HG02884 (cell line): ENCODE measurements around the gene TBL3.
A peak's percentile ranks its signal among the peaks of the same experiment; 100 is the strongest.
"Not testable (repeated sequence)": the region's sequence is repeated elsewhere in the genome, so short reads cannot be mapped to it uniquely, and the experiment has no call there.

ENCODE experiments used
- ATAC-seq: cut with Tn5 transposase; IDR thresholded peaks from one replicate; pipeline ENCODE4 v1.9.1; 2021; ENCODE audit warnings: mild to moderate bottlenecking, moderate library complexity; ENCODE audit not compliant: unreplicated experiment

Gene TBL3

DNA sequence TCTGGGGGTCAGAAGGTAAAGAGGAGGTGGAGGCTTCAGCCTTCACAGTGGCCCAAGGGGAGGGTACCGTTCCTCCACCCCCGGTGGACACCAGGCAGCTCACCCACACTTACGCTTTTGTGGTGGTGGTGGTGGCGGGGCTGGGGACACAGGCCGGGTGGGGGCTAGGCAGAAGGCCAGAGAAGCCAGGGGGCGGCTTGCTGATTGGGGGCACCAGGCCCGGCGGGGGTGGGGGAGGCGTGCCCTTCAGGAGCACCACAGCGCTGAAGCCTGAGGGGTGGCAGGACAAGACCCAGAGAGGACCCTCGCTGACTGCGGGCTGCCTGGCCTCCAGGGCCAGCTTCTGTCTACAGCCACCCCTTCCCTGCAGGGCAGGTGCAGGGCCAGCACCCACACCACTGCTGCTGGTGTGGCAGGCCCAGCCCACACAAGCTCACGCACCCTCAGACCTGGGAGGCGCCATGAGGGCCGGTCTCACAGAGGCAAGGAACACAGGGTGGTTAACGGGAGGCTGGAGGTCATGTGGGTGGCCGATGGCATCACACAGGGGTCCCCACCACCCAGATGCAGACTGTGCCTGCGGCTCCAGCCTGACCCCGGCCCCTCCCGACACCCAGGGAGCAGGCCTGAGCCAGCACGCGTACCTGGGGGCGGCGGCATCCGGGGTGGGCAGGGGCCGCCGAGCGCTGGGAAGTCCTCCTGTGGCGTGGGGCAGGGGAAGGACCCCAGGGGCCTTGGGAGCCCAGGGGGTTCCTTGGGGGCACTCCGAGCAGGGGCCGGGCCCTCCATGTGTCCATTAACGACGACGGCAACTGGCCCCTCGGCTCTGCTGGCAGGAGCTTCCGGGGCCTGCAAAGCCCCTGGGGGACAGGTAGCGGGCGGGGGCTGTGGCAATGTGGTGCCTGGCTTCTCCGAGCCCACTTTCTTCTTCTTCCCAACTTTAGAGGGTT, 27.3 kb downstream of the TBL3 start:
- ATAC-seq: no peak

DNA sequence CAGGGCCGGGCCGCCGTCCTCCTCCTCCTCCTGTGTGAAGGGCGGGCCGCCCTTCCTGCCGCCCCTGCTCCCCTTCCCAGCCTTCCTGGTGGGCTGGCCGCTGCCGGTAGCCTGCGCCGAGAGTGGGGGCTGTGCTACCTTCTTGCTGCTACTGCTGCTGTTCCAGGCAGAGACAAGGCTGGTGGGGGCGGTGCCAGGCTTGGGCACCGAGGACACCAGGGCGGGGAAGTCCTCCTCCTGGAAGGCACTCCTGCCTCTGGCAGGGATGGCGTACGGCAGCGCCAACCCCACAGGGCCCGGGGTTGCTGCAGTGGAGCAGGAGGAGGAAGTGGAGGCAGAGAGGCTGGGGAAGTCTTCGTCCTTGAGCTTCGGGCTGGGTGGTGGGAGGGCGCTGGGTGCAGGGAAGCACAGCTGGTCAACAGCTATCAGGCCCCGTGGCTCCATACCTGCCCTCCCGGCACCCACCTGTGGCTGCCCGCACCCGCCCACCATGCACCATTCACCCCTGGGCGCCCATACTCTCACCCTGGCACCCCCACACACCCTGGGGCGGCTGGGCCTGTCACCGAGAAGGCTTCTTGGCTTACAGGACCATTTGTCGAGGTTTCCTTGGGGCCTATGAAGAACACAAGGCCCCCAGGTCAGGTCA, 28.1 kb downstream of the TBL3 start:
- no peak for ATAC-seq

DNA sequence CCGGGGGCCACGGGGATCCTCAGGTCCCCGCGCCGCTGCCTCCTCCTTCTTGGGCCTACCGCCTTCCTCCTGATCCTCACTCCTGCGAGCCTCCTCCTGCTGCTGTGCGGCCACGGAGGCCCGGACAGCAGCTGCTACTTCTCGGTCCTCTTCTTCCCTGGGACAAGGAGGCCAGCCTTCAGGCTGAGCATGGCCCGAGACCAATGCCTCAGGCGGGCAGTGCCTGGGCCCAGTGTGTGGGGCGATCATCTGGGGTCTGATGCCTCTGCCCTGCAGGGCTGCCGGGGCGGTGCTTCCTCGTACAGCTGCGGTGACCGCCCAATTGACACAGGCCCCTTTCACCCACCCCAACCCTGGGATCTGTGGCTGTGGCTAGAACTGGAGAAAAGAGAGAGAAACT, 29.2 kb downstream of the TBL3 start:
- no peak for ATAC-seq

DNA sequence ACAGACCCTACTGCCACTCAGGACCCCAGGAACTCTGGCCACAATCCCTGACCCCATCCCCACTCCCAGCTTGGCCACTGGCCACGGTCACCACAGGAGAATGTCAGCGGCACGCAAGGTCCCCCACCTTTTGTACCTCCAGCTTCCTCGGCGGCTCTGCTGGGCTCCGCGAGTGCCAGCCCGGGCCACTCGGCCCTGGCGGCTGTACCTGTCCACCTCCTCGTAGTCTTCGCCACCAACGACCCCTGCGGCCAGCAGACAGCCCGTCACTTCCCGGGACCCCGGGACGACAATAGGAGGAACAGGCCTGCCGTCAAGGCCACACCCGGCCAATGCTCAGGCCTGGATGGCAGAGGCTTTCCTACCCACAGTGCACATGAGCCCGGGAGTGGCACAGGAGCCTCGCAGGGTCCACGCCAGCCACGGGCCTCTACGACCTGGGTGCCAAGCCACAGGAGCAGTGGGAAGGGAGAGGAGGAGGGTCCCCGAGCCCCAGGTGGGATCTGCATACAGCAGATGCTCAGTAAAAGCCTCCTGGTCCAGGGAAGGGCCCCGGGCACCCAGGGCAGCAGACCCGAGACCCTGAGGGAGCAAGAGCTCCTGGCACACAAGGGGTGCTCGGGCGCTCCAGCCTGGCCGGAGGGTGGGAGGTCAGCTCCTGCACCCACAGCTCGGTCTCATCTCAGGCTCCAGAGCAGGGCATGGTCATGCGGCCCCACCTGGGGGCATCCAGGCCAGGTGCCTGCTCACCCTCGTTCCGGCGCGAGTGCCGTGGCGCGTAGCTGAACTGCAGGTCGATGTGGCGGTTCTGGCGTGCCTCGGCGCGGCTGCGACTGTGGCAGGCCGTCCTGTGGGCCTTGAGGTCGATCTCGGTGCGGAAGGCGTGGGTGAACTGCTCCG, 29.9 kb downstream of the TBL3 start:
- no peak for ATAC-seq

DNA sequence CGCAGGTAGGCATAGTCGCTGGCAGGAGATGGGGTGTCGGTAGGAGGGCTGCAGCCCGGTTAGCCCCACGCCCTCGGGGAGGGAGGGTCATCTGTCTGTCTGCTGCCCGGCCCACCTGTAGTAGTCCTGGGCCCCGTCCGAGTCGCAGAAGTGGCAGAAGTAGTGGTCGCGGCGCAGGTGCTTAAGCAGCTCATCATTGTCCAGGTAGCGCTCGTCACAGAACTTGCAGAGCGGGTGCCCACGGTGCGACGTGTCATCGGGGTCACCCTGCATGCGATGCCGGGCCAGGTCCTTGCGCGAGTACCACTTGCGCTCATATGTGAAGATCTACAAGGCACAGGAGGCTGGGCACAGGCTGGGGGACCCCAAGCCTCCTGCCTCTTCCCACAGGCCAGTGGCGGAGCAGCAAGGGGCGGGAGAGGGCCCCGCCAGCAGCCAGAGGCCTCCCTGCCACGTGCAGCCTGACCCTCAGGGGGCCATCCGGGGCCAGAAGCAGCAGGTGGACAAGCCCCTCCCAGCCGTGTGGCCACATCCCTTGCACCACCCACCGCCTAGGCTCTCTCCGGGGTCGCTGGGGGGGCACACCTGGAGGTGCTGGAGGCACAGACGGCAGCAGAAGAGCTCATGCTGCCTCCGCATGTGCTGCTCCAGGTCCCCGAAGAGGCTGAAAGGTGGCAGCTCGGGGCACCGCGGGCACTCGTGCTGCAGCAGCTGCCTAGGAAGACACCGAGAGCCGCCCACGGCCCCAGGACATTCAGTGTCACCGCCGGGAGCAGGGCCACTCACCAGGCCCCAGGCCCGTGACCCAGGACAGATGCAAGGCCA, 30.8 kb downstream of the TBL3 start:
- ATAC-seq: no peak

DNA sequence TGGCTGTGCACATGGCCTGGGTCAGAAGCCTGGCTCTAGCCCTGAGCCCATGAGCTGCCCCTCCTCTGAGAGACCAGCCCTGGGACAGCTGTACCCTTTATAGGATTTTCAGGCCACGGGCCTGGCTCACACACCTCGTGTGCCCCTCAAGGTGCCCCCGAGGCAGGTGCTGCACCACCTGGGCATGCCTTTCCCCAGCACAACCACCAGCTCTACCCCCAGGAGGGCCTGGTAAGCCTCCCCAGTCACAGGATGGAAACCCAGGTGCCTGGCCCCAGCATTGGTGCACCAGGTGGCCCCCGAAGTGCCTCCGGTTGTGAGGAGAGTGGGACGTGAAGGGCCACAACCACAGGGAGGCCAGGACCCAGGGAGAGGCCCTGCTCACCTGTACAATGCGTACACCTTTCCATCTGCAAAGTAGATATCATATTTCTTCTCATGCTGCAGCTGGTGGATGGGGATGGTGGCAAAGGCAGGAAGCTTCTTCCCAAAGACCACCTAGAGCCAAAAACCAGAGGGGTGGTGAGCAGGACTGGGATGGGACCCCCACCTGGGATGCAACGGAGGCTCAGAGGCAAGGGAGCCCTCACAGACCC, 31.5 kb downstream of the TBL3 start:
- ATAC-seq: no peak

DNA sequence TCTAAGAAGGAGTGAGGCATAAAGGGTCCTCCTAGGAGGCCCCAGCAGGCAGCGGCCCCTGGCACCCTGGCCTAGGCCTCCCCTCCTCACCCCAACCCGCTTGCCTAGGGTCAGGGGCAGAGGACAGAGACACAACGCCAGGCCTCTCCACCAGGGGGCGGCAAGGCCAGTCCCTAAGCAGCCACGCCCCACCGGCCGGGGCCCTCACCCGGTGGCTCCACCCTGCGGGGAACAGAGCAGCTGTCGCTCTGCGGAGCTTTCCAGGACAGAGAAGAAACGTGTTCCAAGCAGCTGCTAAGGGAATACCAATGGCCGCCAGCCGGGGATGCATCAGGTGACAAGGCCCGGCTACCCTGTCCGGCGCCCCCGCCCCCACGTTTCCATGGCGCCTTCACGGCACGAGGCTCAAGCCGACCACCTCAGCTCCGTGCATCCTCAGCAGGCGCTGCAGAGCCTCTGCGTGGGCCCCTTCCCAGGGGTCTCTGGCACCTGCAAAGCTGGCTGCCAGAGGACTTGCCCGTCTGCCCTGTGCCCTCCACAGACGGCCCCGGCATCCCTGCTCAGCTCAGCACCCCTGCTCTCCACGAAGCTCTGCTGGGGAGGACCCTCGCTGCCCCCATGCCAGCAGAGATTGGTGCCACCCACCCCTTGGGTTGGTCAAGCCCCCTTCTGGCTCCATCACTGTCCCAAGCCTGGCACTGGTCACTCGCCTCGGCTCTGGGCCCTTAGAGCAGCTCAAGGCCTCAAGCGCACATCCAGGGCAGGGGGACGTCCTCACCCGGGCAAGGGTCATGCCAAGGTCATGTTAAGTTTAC, 32.2 kb downstream of the TBL3 start:
- peak; percentile 66 for ATAC-seq

DNA sequence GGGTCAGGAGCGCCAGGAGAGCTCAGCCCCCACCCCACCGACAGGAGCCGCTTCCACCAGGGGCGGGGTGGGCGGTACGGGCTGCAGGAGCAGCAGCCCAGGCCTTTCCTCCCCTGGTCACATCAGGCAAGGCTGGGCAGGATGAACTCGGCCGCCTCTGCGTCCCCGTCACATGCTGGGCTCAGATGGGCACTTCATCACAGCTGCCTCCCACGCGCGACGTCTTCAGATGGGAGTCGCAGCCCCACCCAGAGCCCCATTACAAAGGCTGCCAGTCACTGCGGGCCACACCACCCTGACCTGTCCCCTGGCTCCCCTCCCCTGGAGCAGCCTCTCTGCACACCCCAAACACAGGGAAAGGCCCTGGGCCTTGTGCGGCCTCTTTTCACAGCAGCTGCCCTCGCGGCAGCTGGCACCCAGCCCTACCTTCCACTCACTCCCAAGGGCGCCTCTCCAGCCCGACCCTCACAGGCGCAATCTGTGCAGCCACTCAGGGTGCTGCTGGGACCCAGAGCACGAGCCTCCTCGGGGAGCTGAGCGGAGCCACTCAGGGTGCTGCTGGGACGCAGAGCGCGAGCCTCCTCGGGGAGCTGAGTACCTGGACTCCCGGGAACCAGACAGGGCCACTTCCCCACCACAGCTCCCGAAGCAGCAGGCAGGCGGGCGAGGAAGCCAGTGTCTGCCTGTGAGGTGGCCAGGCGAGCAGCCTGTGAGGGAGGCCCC, 33.1 kb downstream of the TBL3 start:
- no peak for ATAC-seq

DNA sequence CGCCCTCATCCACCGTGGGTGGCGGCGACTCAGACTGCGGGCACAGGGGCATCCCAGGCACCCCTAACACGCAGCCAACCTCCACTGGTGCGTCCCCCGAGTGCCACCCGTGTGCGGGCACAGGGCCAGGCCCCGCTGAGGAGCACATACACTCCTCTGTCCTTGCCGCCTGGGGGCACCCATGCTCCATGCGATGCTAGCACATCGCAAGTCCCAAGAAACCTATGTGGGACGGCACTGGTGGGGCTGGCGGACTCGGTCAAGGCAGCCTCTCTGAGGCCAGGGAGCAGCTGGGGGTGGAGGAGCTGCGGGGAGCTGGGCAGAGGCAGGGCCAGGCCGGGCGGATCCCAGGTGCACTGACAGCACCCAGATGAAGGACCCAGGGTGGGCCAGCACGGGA, 33.8 kb downstream of the TBL3 start:
- no peak for ATAC-seq

DNA sequence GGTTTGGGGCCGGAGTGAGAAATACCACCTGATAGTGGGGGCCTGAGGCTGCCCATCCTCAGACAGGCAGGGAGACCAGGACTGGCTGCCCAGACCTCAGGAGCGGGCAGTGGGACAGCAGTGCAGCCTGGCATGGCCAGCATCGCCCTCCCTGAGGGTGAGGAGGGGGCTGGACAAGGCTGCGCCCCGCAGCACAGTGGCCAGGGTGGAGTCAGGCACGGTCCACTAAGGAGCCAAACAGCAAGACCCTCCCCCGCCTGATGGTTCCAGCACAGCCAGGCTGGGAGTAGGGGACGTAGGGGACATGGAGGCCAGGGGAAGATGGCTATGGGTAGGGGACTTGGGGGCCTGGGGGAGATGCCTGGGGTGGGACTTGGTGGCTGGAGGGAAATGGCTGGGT, 34.5 kb downstream of the TBL3 start:
- ATAC-seq: no peak

DNA sequence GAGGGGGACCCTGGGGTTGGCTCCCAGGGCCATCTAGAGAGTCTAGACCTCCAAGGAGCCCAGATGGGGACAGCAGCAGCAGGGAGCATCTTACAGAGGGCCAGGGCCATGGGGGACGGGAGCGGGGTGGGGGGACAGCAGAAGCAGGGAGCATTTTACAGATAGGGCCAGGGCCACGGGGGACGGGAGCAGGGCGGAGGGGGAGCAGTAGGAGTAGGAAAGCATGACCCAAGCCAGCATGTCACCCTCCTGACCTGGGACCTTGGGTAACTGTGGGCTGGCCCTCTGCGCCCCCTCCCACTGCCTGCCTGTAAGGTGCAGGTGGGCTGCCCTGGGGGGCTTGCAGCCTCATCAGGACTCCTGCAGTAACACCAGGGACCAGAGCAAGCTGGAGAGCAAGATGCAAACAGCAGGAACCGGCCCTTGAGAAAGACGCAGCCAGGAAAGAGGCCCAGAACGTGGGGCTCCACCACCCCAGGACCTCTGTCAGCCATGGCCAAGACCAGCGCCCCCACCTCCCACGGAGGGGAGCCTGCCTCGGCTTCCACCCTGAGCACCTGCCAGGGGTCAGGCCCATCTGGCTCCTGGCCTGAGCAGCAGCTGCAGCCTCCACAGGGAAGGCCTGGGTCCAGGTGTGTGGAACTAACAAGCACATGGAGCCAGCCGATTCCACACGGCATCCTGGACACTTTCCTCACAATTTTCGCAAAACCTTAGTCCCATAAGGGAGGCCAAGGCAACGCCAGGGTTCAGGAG, 35.4 kb downstream of the TBL3 start:
- no peak for ATAC-seq

DNA sequence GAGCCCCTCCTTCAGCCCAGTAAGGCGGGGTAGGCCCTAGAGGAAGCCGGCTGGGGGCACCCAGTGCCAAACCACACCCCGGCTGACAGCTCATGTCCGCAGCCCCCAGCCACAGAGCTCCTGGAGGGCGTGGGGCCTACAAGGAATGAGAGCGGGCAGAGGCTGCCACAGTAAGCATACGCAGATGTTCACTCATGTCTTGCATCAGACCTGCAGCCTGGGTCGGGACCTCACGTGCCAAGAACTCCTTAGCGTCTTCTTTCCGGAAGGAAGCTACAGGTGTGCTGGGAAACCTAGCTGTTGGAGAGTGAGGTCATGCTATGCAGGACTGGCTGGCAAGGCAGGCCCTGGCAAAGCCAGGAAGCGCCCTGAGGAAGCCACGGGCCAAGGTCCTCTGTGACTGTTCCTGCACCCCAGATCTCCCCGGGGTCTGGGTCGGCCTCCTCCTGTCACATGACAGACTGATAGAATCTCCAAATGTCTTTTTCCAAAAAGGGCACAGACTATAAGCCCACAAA, 36.2 kb downstream of the TBL3 start:
- ATAC-seq: no peak

DNA sequence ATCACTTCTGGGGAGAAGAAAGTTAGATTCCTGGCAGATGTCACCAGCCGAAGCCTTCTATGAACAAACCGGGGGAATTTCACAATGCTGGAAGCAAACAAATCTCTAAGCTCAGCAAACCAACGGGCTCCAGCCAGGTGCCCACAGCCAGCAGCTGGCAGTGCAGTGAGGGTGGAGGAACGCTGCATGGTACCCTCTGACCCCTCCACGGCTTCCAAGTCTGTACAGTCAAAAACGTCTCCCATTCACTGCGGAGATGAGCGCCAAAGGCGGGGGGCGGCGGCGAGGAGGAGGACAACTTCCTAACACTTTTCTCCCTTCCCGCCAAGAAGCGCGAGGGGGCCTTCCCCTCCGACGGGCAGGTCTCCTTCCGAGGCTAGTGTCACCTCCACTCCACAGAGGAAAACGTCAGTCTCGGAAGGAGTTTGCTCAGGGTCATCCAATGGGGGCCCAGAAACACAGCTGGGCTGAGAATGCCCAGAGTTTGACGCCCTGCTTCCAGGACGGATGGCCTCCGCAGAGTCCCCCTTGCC, 36.8 kb downstream of the TBL3 start:
- no peak for ATAC-seq

DNA sequence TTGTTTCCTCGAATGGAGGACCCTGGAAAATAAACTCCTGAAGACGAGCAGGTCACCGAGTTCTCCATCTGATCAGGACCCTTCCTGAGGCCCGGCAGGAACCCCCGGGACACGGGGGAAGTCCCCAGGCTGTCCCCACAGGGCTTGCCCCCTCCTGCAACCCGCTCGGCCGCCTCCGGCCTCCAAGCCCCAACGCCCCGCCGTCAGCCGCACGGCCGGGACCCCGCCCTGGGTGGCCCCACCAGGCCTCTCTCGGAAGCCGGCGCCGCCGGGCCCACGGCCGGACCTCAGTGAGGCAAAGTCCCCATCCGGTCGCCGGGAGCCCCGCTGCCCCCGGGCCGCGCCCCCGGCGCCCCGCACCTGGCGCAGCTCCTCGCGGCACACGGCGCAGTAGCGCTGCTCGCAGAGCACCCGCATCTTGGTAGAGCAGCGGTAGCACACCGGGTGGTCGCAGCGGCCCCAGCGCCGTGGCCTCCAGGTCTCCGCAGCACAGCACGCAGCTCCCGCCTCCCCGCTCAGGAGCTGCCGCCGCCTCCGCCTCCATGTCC, 37.4 kb downstream of the TBL3 start:
- peak; percentile 27 for ATAC-seq

DNA sequence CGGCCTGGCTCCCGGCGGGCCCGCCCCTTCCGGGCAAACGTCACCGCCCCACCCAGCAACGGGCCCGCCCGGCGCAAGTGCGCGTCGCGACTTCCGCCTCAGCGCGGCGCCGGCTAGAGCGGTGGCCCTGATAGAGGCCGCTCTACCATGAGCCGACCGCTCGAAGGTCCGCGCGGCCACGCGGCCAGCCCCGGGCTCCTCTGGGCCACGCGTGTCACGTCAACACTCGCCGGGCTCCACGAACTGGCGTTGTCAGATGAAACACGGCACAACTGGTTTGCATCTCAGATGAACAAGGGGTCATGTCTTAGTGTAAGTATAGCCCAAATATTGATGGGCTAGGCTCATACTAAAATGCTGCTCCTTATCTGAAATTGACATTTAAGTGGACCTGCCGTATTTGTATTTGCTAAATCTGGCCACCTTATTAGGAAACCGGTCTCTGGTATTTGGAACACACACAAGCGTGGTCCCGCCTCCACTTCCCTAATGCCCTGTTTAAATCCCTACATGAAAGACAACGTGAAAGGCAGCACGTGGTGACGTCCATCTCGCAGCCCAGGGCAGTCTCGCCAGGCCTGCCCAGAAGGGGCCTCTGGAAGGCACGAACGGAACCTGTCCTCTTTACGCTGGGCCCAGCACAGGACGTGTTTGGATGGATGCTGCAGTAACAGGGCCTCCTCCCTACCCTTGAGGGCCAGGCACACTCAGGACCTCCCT, 38.1 kb downstream of the TBL3 start, which contains the start of gene ZNF598:
ZNF598 (minus strand) TSS at position 31 of the 720 bp plus-strand sequence.
- peak; percentile 87 for ATAC-seq

DNA sequence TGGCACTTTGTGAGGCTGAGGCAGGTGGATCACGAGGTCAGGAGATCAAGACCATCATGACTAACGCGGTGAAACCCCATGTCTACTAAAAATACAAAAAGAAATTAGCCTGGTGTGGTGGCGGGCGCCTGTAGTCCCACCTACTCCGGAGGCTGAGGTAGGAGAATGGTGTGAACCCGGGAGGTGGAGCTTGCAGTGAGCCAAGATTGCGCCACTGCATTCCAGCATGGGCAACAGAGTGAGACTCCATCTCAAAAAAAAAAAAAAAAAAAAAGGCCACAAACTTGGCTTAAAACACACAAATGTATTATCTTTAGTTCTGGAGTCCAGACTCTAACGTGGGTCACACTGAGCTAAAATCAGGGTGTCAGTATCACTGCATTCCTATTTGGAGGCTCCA, 39.9 kb downstream of the TBL3 start:
- ATAC-seq: not testable (repeated sequence)
